IMR-90 (cell line): ENCODE results near the gene PLVAP. TPM values are rescaled to one million over a fixed set of nuclear protein-coding genes. Genes with fewer than 3 reads are reported as not detected.

ENCODE experiments used
- ATAC-seq: fragments of 200-7000 bp; cut with Tn5 transposase; 2 replicates; pipeline ENCODE4 v1.9.1; 2020; ENCODE audit warnings: low read depth, mild to moderate bottlenecking, moderate library complexity
- BruUV-seq: library from RNA; stranded (reverse); fragments of 400-500 nt; replicated peaks from 2 replicates; lab custom pipeline; 2021; lab: Mats Ljungman, UMichigan
- CTCF ChIA-PET: fragments of 300-600 bp; formaldehyde crosslinking; extraction: SDS; loops from one replicate; lab custom pipeline; 2021; ENCODE audit warnings: antibody characterized with exemption; lab: Yijun Ruan, JAX
- POLR2A ChIA-PET: fragments of 300-600 bp; sonication (Branson Sonifier 250); formaldehyde crosslinking; loops from one replicate; lab custom pipeline; 2022; ENCODE audit warnings: antibody characterized with exemption; ENCODE audit not compliant: unreplicated experiment; lab: Charles Lee
- DNase-seq: peaks from one replicate; pipeline ENCODE4 v3.0.0; 2013
- H2AFZ ChIP-seq: replicated peaks from 2 replicates; pipeline ENCODE3; 2013; ENCODE audit warnings: low read length, mild to moderate bottlenecking; ENCODE audit not compliant: poor library complexity
- H2AK5ac ChIP-seq: 2 replicates; pipeline ENCODE4 v1.6.1; 2013; ENCODE audit warnings: low read depth, low read length, inconsistent platforms
- H2AK9ac ChIP-seq: replicated peaks from 2 replicates; pipeline ENCODE3; 2013; ENCODE audit warnings: mild to moderate bottlenecking, low read depth, low read length, moderate library complexity; ENCODE audit not compliant: poor library complexity
- H2BK120ac ChIP-seq: 2 replicates; pipeline ENCODE4 v1.6.1; 2013; ENCODE audit warnings: low read depth, low read length, inconsistent platforms
- H2BK15ac ChIP-seq: 3 replicates; pipeline ENCODE4 v1.6.1; 2013; ENCODE audit warnings: low read depth, low read length, inconsistent platforms
- H2BK20ac ChIP-seq: 2 replicates; pipeline ENCODE4 v1.6.1; 2013; ENCODE audit warnings: low read depth, mild to moderate bottlenecking, inconsistent platforms, low read length, moderate library complexity
- H2BK5ac ChIP-seq: 2 replicates; pipeline ENCODE4 v1.6.1; 2013; ENCODE audit warnings: mild to moderate bottlenecking, low read depth, low read length, inconsistent platforms; ENCODE audit not compliant: poor library complexity, severe bottlenecking
- H3K14ac ChIP-seq: replicated peaks from 2 replicates; pipeline ENCODE4 v1.6.1; 2013; ENCODE audit warnings: low read depth, low read length, inconsistent platforms
- H3K18ac ChIP-seq: 2 replicates; pipeline ENCODE4 v1.6.1; 2013; ENCODE audit warnings: low read depth, low read length, control low read depth
- H3K23ac ChIP-seq: 2 replicates; pipeline ENCODE4 v1.6.1; 2013; ENCODE audit warnings: low read depth, low read length, inconsistent platforms
- H3K27ac ChIP-seq: 2 replicates; pipeline ENCODE4 v1.5.1; 2013; ENCODE audit warnings: mild to moderate bottlenecking, control low read depth, low read length; ENCODE audit not compliant: insufficient read depth
- H3K27me3 ChIP-seq: 2 replicates; pipeline ENCODE4 v1.6.1; 2013; ENCODE audit warnings: low read length; ENCODE audit not compliant: control insufficient read depth, insufficient read depth
- H3K36me3 ChIP-seq: 2 replicates; pipeline ENCODE4 v1.6.1; 2013; ENCODE audit warnings: low read length, mixed read lengths; ENCODE audit not compliant: control insufficient read depth, insufficient read depth
- H3K4ac ChIP-seq: 2 replicates; pipeline ENCODE4 v1.6.1; 2013; ENCODE audit warnings: low read depth, low read length, inconsistent platforms
- H3K4me1 ChIP-seq: 2 replicates; pipeline ENCODE4 v1.6.1; 2013; ENCODE audit warnings: low read length, mixed read lengths; ENCODE audit not compliant: control insufficient read depth, insufficient read depth
- H3K4me2 ChIP-seq: 2 replicates; pipeline ENCODE4 v1.6.1; 2013; ENCODE audit warnings: low read depth, mild to moderate bottlenecking, control low read depth, low read length, moderate library complexity
- H3K4me3 ChIP-seq: 2 replicates; pipeline ENCODE4 v1.5.1; 2013; ENCODE audit warnings: low read depth, mild to moderate bottlenecking, control low read depth, low read length, moderate library complexity; ENCODE audit not compliant: insufficient read depth
- H3K56ac ChIP-seq: 2 replicates; pipeline ENCODE4 v1.6.1; 2013; ENCODE audit warnings: low read length, inconsistent platforms; ENCODE audit not compliant: insufficient read depth; ENCODE audit errors: extremely low read depth
- H3K79me1 ChIP-seq, 2 experiments: 2 replicates each; pipeline ENCODE4 v1.6.1; 2013; ENCODE audit warnings: low read length in 2 of 2, inconsistent platforms in 1 of 2, low read depth in 1 of 2
- H3K9ac ChIP-seq: 2 replicates; pipeline ENCODE4 v1.6.1; 2013; ENCODE audit warnings: low read depth, low read length, control low read depth
- H3K9me1 ChIP-seq: 2 replicates; pipeline ENCODE4 v1.6.1; 2013; ENCODE audit warnings: low read length, inconsistent platforms; ENCODE audit not compliant: insufficient read depth
- H3K9me3 ChIP-seq: 2 replicates; pipeline ENCODE4 v1.6.1; 2013; ENCODE audit warnings: low read length; ENCODE audit not compliant: control insufficient read depth, insufficient read depth
- H4K20me1 ChIP-seq: 2 replicates; pipeline ENCODE4 v1.6.1; 2013; ENCODE audit warnings: low read length, inconsistent platforms; ENCODE audit not compliant: insufficient read depth
- H4K5ac ChIP-seq: 2 replicates; pipeline ENCODE4 v1.6.1; 2013; ENCODE audit warnings: mild to moderate bottlenecking, low read depth, low read length, control low read depth
- H4K8ac ChIP-seq, 2 experiments: 2 replicates each; pipeline ENCODE4 v1.6.1; 2013; ENCODE audit warnings: low read depth in 2 of 2, low read length in 2 of 2, control low read depth in 1 of 2, inconsistent platforms in 1 of 2
- H4K91ac ChIP-seq: 2 replicates; pipeline ENCODE4 v1.6.1; 2013; ENCODE audit warnings: low read depth, low read length, inconsistent platforms; ENCODE audit not compliant: insufficient read depth
- BHLHE40 ChIP-seq: fragments of 150-350 bp; IDR thresholded peaks from 2 replicates; pipeline ENCODE4 v1.6.1; 2016; ENCODE audit warnings: mild to moderate bottlenecking, low read depth, low read length
- CEBPB ChIP-seq: IDR thresholded peaks from 2 replicates; pipeline ENCODE4 v1.6.1; 2012; ENCODE audit warnings: low read depth, low read length, improper control_type of control experiment
- FOS ChIP-seq: fragments of 150-350 bp; IDR thresholded peaks from 2 replicates; pipeline ENCODE4 v1.6.1; 2016; ENCODE audit warnings: low read depth, low read length
- MAFK ChIP-seq: IDR thresholded peaks from 2 replicates; pipeline ENCODE4 v1.6.1; 2012; ENCODE audit warnings: low read depth, low read length, improper control_type of control experiment
- MAZ ChIP-seq: IDR thresholded peaks from 2 replicates; pipeline ENCODE4 v1.6.1; 2012; ENCODE audit warnings: low read depth, mild to moderate bottlenecking, low read length, improper control_type of control experiment, moderate library complexity, borderline replicate concordance
- MXI1 ChIP-seq: IDR thresholded peaks from 2 replicates; pipeline ENCODE4 v1.6.1; 2012; ENCODE audit warnings: low read depth, mild to moderate bottlenecking, low read length, moderate library complexity, borderline replicate concordance
- NFE2L2 ChIP-seq: fragments of 150-350 bp; IDR thresholded peaks from 2 replicates; pipeline ENCODE4 v1.6.1; 2016; ENCODE audit warnings: low read depth, mild to moderate bottlenecking, low read length
- POLR2A ChIP-seq: IDR thresholded peaks from 2 replicates; pipeline ENCODE4 v1.6.1; 2012; ENCODE audit warnings: mild to moderate bottlenecking, low read depth, low read length
- RAD21 ChIP-seq: IDR thresholded peaks from 2 replicates; pipeline ENCODE4 v1.6.1; 2012; ENCODE audit warnings: low read length, improper control_type of control experiment
- WGBS, 2 experiments: methylation state at CpG; one replicate each; pipeline versions ENCODE4 v1.1.5 to v1.1.7; 2013; ENCODE audit warnings: missing lambda C conversion rate in 2 of 2; ENCODE audit not compliant: insufficient read length in 1 of 2; ENCODE audit errors: extremely low coverage in 2 of 2; 5-methylcytosine and 5-hydroxymethylcytosine counted together
- dilution Hi-C: fragments of 300-500 bp; cut with HindIII; formaldehyde crosslinking; loops from one replicate; pipeline ENCODE4 v1.14.3; 2018; ENCODE audit warnings: low sequenced_read_pairs; ENCODE audit not compliant: unreplicated experiment
- in situ Hi-C: fragments of 300-500 bp; cut with MboI; formaldehyde crosslinking; loops from 3 replicates; pipeline ENCODE4 v1.14.3; 2019; ENCODE audit warnings: low sequenced_read_pairs, inconsistent platforms, mixed read lengths
- intact Hi-C: fragments of 100-400 bp; cut with micrococcal nuclease; formaldehyde crosslinking; loops from 2 replicates; pipeline ENCODE4 v1.10.0; 2022
- polyA plus RNA-seq, 3 experiments: library from polyadenylated mRNA; depleted of rRNA; stranded (reverse); fragments of >200 nt; gene quantifications; 2 replicates each; pipeline ENCODE4 v1.2.3, GENCODE V29; 2012; ENCODE audit warnings: low replicate concordance in 1 of 3
- total RNA-seq: library from RNA; depleted of rRNA; stranded (reverse); fragments of >200 nt; gene quantifications from 2 replicates; pipeline ENCODE4 v1.2.3, GENCODE V29; 2012
- TF ChIP-seq, protein P1 (sequence below): fragments of 150-350 bp; IDR thresholded peaks from 2 replicates; pipeline ENCODE4 v1.6.1; 2016; ENCODE audit warnings: low read depth, mild to moderate bottlenecking, low read length, moderate library complexity, borderline replicate concordance
- TF ChIP-seq, protein P2 (sequence below): conservative IDR thresholded peaks from 2 replicates; pipeline ENCODE4 v1.5.1; 2012; ENCODE audit warnings: mild to moderate bottlenecking, low read depth, low read length, improper control_type of control experiment
- TF ChIP-seq, protein P3 (sequence below): fragments of 150-350 bp; IDR thresholded peaks from 2 replicates; pipeline ENCODE4 v1.6.1; 2017; ENCODE audit warnings: mild to moderate bottlenecking, antibody characterized with exemption, low read length, low read depth

PLVAP gene
- total and polyA plus RNA-seq, 2 of the 4 experiments (the other 2 are of a cell fraction) = not detected

DNA sequence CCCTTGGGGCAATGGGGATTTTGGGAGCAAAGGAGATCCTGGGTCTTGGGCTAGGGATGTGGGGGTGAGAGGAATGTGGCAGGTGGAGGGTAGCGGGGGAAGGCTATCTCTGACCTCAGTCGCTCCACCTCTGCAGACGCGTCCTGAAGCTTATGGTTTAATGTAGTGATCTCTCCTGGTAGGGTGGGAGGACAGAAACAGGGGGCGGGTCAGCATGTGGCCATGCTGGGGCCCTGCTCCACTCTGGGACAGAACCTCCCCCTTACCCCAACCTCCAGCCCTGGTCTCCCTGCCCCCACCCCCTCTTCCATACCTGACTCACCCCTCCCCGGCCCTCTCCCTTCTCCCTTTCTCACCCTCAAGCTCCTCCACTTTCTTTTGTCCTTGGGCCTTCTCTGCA is 26.9 kb upstream of the PLVAP start:
- Histone ChIP-seq H4K20me1 (no peaks in the 10 kb centered on the region), H4K91ac (no peak overlapping the region), H3K23ac (no peak overlapping the region), H4K5ac (no peak overlapping the region), H3K4me1 (no peaks in the 10 kb centered on the region), H2BK15ac (no peak overlapping the region), H3K4ac (no peak overlapping the region), H3K27ac (no peak overlapping the region), H2AK9ac (no peak overlapping the region), H3K9ac (no peak overlapping the region), H4K8ac (no peak overlapping the region), H2BK20ac (no peak overlapping the region), H3K27me3 (no peaks in the 10 kb centered on the region), H2AFZ (no peak overlapping the region), H3K79me1 (no peaks in the 10 kb centered on the region), H2AK5ac (no peak overlapping the region), H3K9me1 (peaks cover 2% of the 10 kb centered on the region; the same call in 1 of the 2 replicates), H2BK120ac (no peak overlapping the region), H3K56ac (no peak overlapping the region), H3K4me2 (no peak overlapping the region), H3K4me3 (no peak overlapping the region), H3K14ac (no peak overlapping the region), H3K18ac (no peak overlapping the region), H3K36me3 (no peaks in the 10 kb centered on the region), H3K9me3 (no peaks in the 10 kb centered on the region), H2BK5ac (no peak overlapping the region)
- no peak for DNase-seq
- CTCF ChIA-PET = no interaction called here
- no peak for ATAC-seq
- no CpG with 5 or more reads among the region's 6 CpGs for WGBS, 2 experiments
- dilution Hi-C loops (no loop called here), intact Hi-C loops (no loop called here), in situ Hi-C loops (no loop called here)
- TF ChIP-seq, protein P1, sequence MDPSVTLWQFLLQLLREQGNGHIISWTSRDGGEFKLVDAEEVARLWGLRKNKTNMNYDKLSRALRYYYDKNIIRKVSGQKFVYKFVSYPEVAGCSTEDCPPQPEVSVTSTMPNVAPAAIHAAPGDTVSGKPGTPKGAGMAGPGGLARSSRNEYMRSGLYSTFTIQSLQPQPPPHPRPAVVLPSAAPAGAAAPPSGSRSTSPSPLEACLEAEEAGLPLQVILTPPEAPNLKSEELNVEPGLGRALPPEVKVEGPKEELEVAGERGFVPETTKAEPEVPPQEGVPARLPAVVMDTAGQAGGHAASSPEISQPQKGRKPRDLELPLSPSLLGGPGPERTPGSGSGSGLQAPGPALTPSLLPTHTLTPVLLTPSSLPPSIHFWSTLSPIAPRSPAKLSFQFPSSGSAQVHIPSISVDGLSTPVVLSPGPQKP = no peak
- TF ChIP-seq NFE2L2 (no peak), CEBPB (no peak), RAD21 (no peak), MAFK (no peak), BHLHE40 (no peak), MXI1 (no peak), POLR2A (no peak), MAZ (no peak), FOS (no peak)
- TF ChIP-seq, protein P2, sequence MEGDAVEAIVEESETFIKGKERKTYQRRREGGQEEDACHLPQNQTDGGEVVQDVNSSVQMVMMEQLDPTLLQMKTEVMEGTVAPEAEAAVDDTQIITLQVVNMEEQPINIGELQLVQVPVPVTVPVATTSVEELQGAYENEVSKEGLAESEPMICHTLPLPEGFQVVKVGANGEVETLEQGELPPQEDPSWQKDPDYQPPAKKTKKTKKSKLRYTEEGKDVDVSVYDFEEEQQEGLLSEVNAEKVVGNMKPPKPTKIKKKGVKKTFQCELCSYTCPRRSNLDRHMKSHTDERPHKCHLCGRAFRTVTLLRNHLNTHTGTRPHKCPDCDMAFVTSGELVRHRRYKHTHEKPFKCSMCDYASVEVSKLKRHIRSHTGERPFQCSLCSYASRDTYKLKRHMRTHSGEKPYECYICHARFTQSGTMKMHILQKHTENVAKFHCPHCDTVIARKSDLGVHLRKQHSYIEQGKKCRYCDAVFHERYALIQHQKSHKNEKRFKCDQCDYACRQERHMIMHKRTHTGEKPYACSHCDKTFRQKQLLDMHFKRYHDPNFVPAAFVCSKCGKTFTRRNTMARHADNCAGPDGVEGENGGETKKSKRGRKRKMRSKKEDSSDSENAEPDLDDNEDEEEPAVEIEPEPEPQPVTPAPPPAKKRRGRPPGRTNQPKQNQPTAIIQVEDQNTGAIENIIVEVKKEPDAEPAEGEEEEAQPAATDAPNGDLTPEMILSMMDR = no peak
- TF ChIP-seq, protein P3, sequence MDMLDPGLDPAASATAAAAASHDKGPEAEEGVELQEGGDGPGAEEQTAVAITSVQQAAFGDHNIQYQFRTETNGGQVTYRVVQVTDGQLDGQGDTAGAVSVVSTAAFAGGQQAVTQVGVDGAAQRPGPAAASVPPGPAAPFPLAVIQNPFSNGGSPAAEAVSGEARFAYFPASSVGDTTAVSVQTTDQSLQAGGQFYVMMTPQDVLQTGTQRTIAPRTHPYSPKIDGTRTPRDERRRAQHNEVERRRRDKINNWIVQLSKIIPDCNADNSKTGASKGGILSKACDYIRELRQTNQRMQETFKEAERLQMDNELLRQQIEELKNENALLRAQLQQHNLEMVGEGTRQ = no peak
- POLR2A ChIA-PET = no interaction called here
- no TSS peak for BruUV-seq
